Effector memory CD8-positive, alpha-beta T cell (primary cell): ENCODE measurements around the gene TBL1X.
"Not testable (repeated sequence)": the region's sequence is repeated elsewhere in the genome, so short reads cannot be mapped to it uniquely, and the experiment has no call there.

Source experiments
- ATAC-seq: fragments of 150-1000 bp; cut with Tn5 transposase; replicated peaks from 2 replicates; pipeline ENCODE4 v1.10.0; 2021; ENCODE audit warnings: mild to moderate bottlenecking, moderate library complexity
- DNase-seq, 3 experiments: peaks; one replicate each; pipeline ENCODE4 v3.0.0; 2021
- H3K27ac Mint-ChIP-seq, 2 donors: one replicate each; pipeline ENCODE4 v1.8.0; 2022; ENCODE audit warnings: mild to moderate bottlenecking in 2 of 2, mixed read lengths in 2 of 2, moderate library complexity in 2 of 2
- H3K27me3 Mint-ChIP-seq, 2 donors: one replicate each; pipeline ENCODE4 v1.8.0; 2022; ENCODE audit warnings: mixed read lengths in 2 of 2
- H3K36me3 Mint-ChIP-seq: one replicate; pipeline ENCODE4 v1.8.0; 2022; ENCODE audit warnings: mild to moderate bottlenecking, moderate library complexity, mixed read lengths; ENCODE audit not compliant: insufficient read depth
- H3K4me1 Mint-ChIP-seq, 2 donors: one replicate each; pipeline ENCODE4 v1.8.0; 2022; ENCODE audit warnings: low read depth in 2 of 2, mixed read lengths in 2 of 2
- H3K4me3 Mint-ChIP-seq, 2 donors: one replicate each; pipeline ENCODE4 v1.8.0; 2022; ENCODE audit warnings: mild to moderate bottlenecking in 2 of 2, mixed read lengths in 2 of 2, moderate library complexity in 2 of 2
- H3K9me3 Mint-ChIP-seq, 2 donors: one replicate each; pipeline ENCODE4 v1.8.0; 2022; ENCODE audit warnings: mixed read lengths in 2 of 2

Gene TBL1X

GRCh38 chrX:9440116-9440844 is 24.6 kb upstream of the TBL1X start:
- no peak for ATAC-seq
- Mint-ChIP-seq H3K4me1 (no peaks in the 10 kb centered on the region), H3K9me3 (no peaks in the 10 kb centered on the region), H3K27me3 (no peaks in the 10 kb centered on the region), H3K27ac (peak overlapping the region in 1 of 2 donors; percentile 52), H3K36me3 (no peaks in the 10 kb centered on the region), H3K4me3 (no peak overlapping the region)
- DNase-seq, result no peak

- H3K27me3 Mint-ChIP-seq, result no peaks in the 10 kb centered on the region
- ATAC-seq (no peak), DNase-seq (no peak)
- H3K27ac Mint-ChIP-seq, result no peak overlapping the region
- H3K4me1 Mint-ChIP-seq, result no peaks in the 10 kb centered on the region
- no peak overlapping the region for H3K4me3 Mint-ChIP-seq
- H3K9me3 Mint-ChIP-seq, result no peaks in the 10 kb centered on the region
- H3K36me3 Mint-ChIP-seq, result no peaks in the 10 kb centered on the region
Measured at GRCh38 chrX:9442056-9442455, 22.8 kb upstream of the TBL1X start.

- H3K27me3 Mint-ChIP-seq, result no peaks in the 10 kb centered on the region
- no peak for ATAC-seq
- no peaks in the 10 kb centered on the region for H3K9me3 Mint-ChIP-seq
- H3K36me3 Mint-ChIP-seq, result no peaks in the 10 kb centered on the region
- no peak overlapping the region for H3K4me3 Mint-ChIP-seq
- DNase-seq, result no peak
- no peak overlapping the region for H3K27ac Mint-ChIP-seq
- no peaks in the 10 kb centered on the region for H3K4me1 Mint-ChIP-seq
Measured at GRCh38 chrX:9443327-9443726, 21.5 kb upstream of the TBL1X start.

GRCh38 chrX:9447906-9448305 is 17.0 kb upstream of the TBL1X start:
- Mint-ChIP-seq H3K4me1 (no peaks in the 10 kb centered on the region), H3K36me3 (no peaks in the 10 kb centered on the region), H3K4me3 (no peak overlapping the region), H3K27ac (no peak overlapping the region), H3K27me3 (no peaks in the 10 kb centered on the region), H3K9me3 (no peaks in the 10 kb centered on the region)
- no peak for ATAC-seq
- no peak for DNase-seq

GRCh38 chrX:9456250-9457074 is 8.4 kb upstream of the TBL1X start:
- Mint-ChIP-seq H3K27me3 (no peaks in the 10 kb centered on the region), H3K36me3 (peaks cover 5% of the 10 kb centered on the region), H3K4me3 (peak overlapping the region; percentile 21 to 40), H3K27ac (peak overlapping the region; percentile 90 to 94), H3K4me1 (peaks cover 6 to 7% of the 10 kb centered on the region in 2 donors), H3K9me3 (no peaks in the 10 kb centered on the region)
- peak; percentile 13 to 28 (median 23) for DNase-seq
- ATAC-seq, result peak; percentile 92

GRCh38 chrX:9458034-9458433 is 6.8 kb upstream of the TBL1X start:
- not testable (repeated sequence) for H3K9me3 Mint-ChIP-seq, H3K36me3 Mint-ChIP-seq, H3K27me3 Mint-ChIP-seq, ATAC-seq
- DNase-seq, result peak in 1 of 3 experiments; percentile 23
- Mint-ChIP-seq H3K4me1 (peaks cover 15 to 16% of the 10 kb centered on the region in 2 donors), H3K27ac (peak overlapping the region; percentile 67 to 86), H3K4me3 (peak overlapping the region in 1 of 2 donors; percentile 22)

GRCh38 chrX:9458516-9459078 is 6.3 kb upstream of the TBL1X start:
- Mint-ChIP-seq H3K9me3 (no peaks in the 10 kb centered on the region), H3K36me3 (peaks cover 12% of the 10 kb centered on the region), H3K27me3 (no peaks in the 10 kb centered on the region), H3K4me3 (peak overlapping the region in 1 of 2 donors; percentile 22), H3K4me1 (peaks cover 17% of the 10 kb centered on the region in 2 donors), H3K27ac (peak overlapping the region; percentile 67 to 86)
- no peak for DNase-seq
- ATAC-seq, result no peak

- Mint-ChIP-seq H3K9me3 (no peaks in the 10 kb centered on the region), H3K4me3 (no peak overlapping the region), H3K27ac (no peak overlapping the region), H3K4me1 (peaks cover 23% of the 10 kb centered on the region in 2 donors), H3K36me3 (peaks cover 18% of the 10 kb centered on the region), H3K27me3 (no peaks in the 10 kb centered on the region)
- DNase-seq, result no peak
- no peak for ATAC-seq
Measured at GRCh38 chrX:9459186-9459748, 5.6 kb upstream of the TBL1X start.

GRCh38 chrX:9461087-9461486 is 3.8 kb upstream of the TBL1X start:
- Mint-ChIP-seq H3K4me1 (peaks cover 23% of the 10 kb centered on the region in 2 donors), H3K4me3 (no peak overlapping the region), H3K36me3 (peaks cover 22% of the 10 kb centered on the region), H3K27ac (no peak overlapping the region), H3K27me3 (no peaks in the 10 kb centered on the region), H3K9me3 (no peaks in the 10 kb centered on the region)
- DNase-seq (no peak), ATAC-seq (no peak)

- no peak for ATAC-seq
- H3K27me3 Mint-ChIP-seq, result no peaks in the 10 kb centered on the region
- H3K4me3 Mint-ChIP-seq, result peak overlapping the region; percentile 78 to 82
- no peak for DNase-seq
- H3K9me3 Mint-ChIP-seq, result no peaks in the 10 kb centered on the region
- H3K4me1 Mint-ChIP-seq, result peaks cover 16 to 22% of the 10 kb centered on the region in 2 donors
- H3K36me3 Mint-ChIP-seq, result peaks cover 20% of the 10 kb centered on the region
- H3K27ac Mint-ChIP-seq, result peak overlapping the region; percentile 74 to 96
Measured at GRCh38 chrX:9462456-9462855, 2.4 kb upstream of the TBL1X start.

GRCh38 chrX:9465380-9466123 is 694 bp downstream of the TBL1X start:
- DNase-seq (peak; percentile 29 to 48 (median 30)), ATAC-seq (peak; percentile 53)
- H3K9me3 Mint-ChIP-seq, result no peaks in the 10 kb centered on the region
- H3K4me3 Mint-ChIP-seq, result peak overlapping the region; percentile 62 to 76
- peaks cover 25% of the 10 kb centered on the region for H3K36me3 Mint-ChIP-seq
- H3K27me3 Mint-ChIP-seq, result no peaks in the 10 kb centered on the region
- H3K27ac Mint-ChIP-seq, result no peak overlapping the region
- peaks cover 25% of the 10 kb centered on the region in 2 donors for H3K4me1 Mint-ChIP-seq

GRCh38 chrX:9466124-9466495 is 1.3 kb downstream of the TBL1X start:
- no peak for DNase-seq
- Mint-ChIP-seq H3K4me3 (peak overlapping the region; percentile 62 to 76), H3K4me1 (peaks cover 25% of the 10 kb centered on the region in 2 donors), H3K27ac (peak overlapping the region in 1 of 2 donors; percentile 65), H3K36me3 (peaks cover 27% of the 10 kb centered on the region), H3K9me3 (no peaks in the 10 kb centered on the region), H3K27me3 (no peaks in the 10 kb centered on the region)
- no peak for ATAC-seq

GRCh38 chrX:9466736-9467135 is 1.9 kb downstream of the TBL1X start:
- Mint-ChIP-seq H3K4me1 (peaks cover 25% of the 10 kb centered on the region in 2 donors), H3K27me3 (no peaks in the 10 kb centered on the region), H3K36me3 (peaks cover 27% of the 10 kb centered on the region), H3K27ac (peak overlapping the region in 1 of 2 donors; percentile 65), H3K4me3 (peak overlapping the region; percentile 62 to 76), H3K9me3 (no peaks in the 10 kb centered on the region)
- ATAC-seq, result no peak
- DNase-seq, result no peak
